K562 (cell line): ENCODE results near the gene TMEM86B. TPM values are rescaled to one million over a fixed set of nuclear protein-coding genes. Genes with fewer than 3 reads are reported as not detected.

Source experiments
- CEBPZ ChIP-seq: fragments of 150-350 bp; IDR thresholded peaks from 2 replicates; pipeline ENCODE4 v1.6.1; 2014; ENCODE audit warnings: low read depth, mild to moderate bottlenecking, low read length, borderline replicate concordance
- FOXA3 ChIP-seq, 2 experiments: fragments of 450-650 bp in 1 of 2; sonication (generic) in 1 of 2; formaldehyde crosslinking; IDR thresholded peaks in 1 of 2; conservative IDR thresholded peaks in 1 of 2; 2 replicates each; pipeline versions ENCODE4 v1.4.0 to v1.8.0; 2020 to 2022; ENCODE audit warnings: mild to moderate bottlenecking in 2 of 2, missing genetic modification reagents in 1 of 2
- TARDBP ChIP-seq: fragments of 450-650 bp; IDR thresholded peaks from 2 replicates; pipeline ENCODE4 v1.6.1; 2016
- TFAP4 ChIP-seq: sonication (generic); formaldehyde crosslinking; IDR thresholded peaks from 2 replicates; pipeline ENCODE4 v1.8.0; 2022; ENCODE audit warnings: missing genetic modification reagents, mild to moderate bottlenecking, moderate library complexity, borderline replicate concordance
- ZBTB11 ChIP-seq, 3 experiments: fragments of 200-800 bp in 1 of 3; fragments of 250-450 bp in 1 of 3; fragments of 450-650 bp in 1 of 3; sonication (Bioruptor Pico) in 1 of 3; sonication (Bioruptor generic) in 1 of 3; formaldehyde crosslinking in 1 of 3; IDR thresholded peaks; 2 replicates each; pipeline versions ENCODE4 v1.6.1 to v1.8.0; 2016 to 2022; ENCODE audit warnings: mild to moderate bottlenecking in 2 of 3, missing genetic modification characterization in 2 of 3, missing compliant biosample characterization in 1 of 3, moderate library complexity in 1 of 3
- ZNF3 ChIP-seq: fragments of 250-450 bp; sonication (Bioruptor Pico); IDR thresholded peaks from 2 replicates; pipeline ENCODE4 v1.5.0; 2021; ENCODE audit warnings: mild to moderate bottlenecking, moderate library complexity
- ZNF511 ChIP-seq: sonication (generic); formaldehyde crosslinking; IDR thresholded peaks from 2 replicates; pipeline ENCODE4 v1.8.0; 2022; ENCODE audit warnings: mild to moderate bottlenecking, missing genetic modification reagents
- ZNF609 ChIP-seq: sonication (generic); formaldehyde crosslinking; IDR thresholded peaks from 2 replicates; pipeline ENCODE4 v1.8.1; 2023; ENCODE audit warnings: missing genetic modification reagents, mild to moderate bottlenecking, borderline replicate concordance
- ZNF717 ChIP-seq: fragments of 250-450 bp; sonication (Bioruptor Pico); IDR thresholded peaks from 2 replicates; pipeline ENCODE4 v1.5.0; 2021
- polyA plus RNA-seq, 8 experiments: library from polyadenylated mRNA; depleted of rRNA in 4 of 8; stranded (reverse) in 5 of 8; unstranded in 3 of 8; fragments of >200 nt; fragmentation: Nextera tagmentation in 2 of 8; fragmentation: Illumina TruSeq in 1 of 8; extraction: Ambion mirVana in 2 of 8; extraction: Trizol in 1 of 8; gene quantifications; 2 replicates each; pipeline versions ENCODE4 v1.2.1 to v1.2.3, GENCODE V29; 2011 to 2014; ENCODE audit warnings: inconsistent platforms in 1 of 8, missing spikeins in 1 of 8
- total RNA-seq, 7 experiments: library from RNA; depleted of rRNA in 6 of 7; stranded (reverse); fragments of >200 nt in 6 of 7; fragmentation: Illumina TruSeq in 2 of 7; extraction: Trizol in 2 of 7; gene quantifications; 2 replicates each; pipeline versions ENCODE4 v1.2.1 to v1.2.3, GENCODE V29; 2011 to 2021; ENCODE audit warnings: low replicate concordance in 1 of 7

TMEM86B gene
- total and polyA plus RNA-seq, 9 of the 15 experiments (the other 6 are each of a cell fraction or from before 2014, with no cell fraction given), result 0.28 to 7.9 (median 2.1) TPM

GRCh38 chr19:55270172-55270942 is 41.8 kb upstream of the TMEM86B start (continued):
- no peak for TF ChIP-seq ZBTB11 (CRISPR knock-in tag; IDR thresholded peaks at IDR 0.05)
- TF ChIP-seq CEBPZ, result no peak
- no peak for TF ChIP-seq ZNF3 (CRISPR knock-in tag)
- TF ChIP-seq TARDBP, result no peak
- TF ChIP-seq ZNF609 (CRISPR knock-in tag), result 0 out of 2 replicates have a peak, but pooled peaks have one; percentile 37
- TF ChIP-seq TFAP4, result peak; percentile 70; the same call in 1 of the 2 replicates
- peak in 1 of 2 experiments; percentile 42; a peak in 1 of 4 replicates for TF ChIP-seq FOXA3 (CRISPR knock-in tag; conservative IDR thresholded peaks at IDR 0.05 in 1 of 2, IDR thresholded peaks at IDR 0.05 in 1 of 2)
- TF ChIP-seq ZNF511 (CRISPR knock-in tag), result peak; percentile 71; the same call in 1 of the 2 replicates
- TF ChIP-seq ZNF717 (CRISPR knock-in tag), result no peak
